Activated naive CD4-positive, alpha-beta T cell treated with anti-CD3 and anti-CD28 coated beads, Interleukin-2, amount 50 U/mL, for 24 hours (primary cell): ENCODE measurements around the gene FOXP1.
"Not testable (repeated sequence)": the region's sequence is repeated elsewhere in the genome, so short reads cannot be mapped to it uniquely, and the experiment has no call there.

Experiments
- H3K27ac Mint-ChIP-seq: one replicate; pipeline ENCODE4 v1.8.0; 2021; ENCODE audit warnings: mild to moderate bottlenecking, mixed read lengths
- H3K27me3 Mint-ChIP-seq: one replicate; pipeline ENCODE4 v1.8.0; 2021; ENCODE audit warnings: mixed read lengths
- H3K36me3 Mint-ChIP-seq: one replicate; pipeline ENCODE4 v1.8.0; 2021; ENCODE audit warnings: mixed read lengths
- H3K4me1 Mint-ChIP-seq: one replicate; pipeline ENCODE4 v1.8.0; 2021; ENCODE audit warnings: mixed read lengths
- H3K4me3 Mint-ChIP-seq: one replicate; pipeline ENCODE4 v1.8.0; 2021; ENCODE audit warnings: mild to moderate bottlenecking, mixed read lengths
- H3K9me3 Mint-ChIP-seq: one replicate; pipeline ENCODE4 v1.8.0; 2021; ENCODE audit warnings: mixed read lengths

FOXP1 gene

DNA sequence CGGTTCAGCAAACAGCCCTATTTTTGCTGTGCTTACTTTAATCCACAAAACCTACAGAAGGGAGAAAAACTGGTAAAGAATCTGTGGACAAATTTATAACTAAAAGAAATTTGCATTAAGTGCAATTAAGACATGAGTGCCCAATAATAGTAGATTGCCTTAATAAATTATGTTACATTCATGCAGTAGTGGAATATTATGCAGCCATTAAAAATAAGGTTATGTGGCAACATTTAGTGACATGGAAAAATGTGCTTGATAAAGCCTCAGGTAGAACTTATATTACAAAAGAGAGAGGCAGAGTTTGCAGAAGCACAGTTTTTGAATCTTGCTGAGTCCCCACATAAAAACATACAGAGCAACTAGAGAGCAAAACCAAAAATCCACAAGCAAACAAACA, 253.0 kb downstream of the FOXP1 start:
- no peaks in the 10 kb centered on the region for H3K9me3 Mint-ChIP-seq
- no peaks in the 10 kb centered on the region for H3K27me3 Mint-ChIP-seq
- H3K4me3 Mint-ChIP-seq, result no peak overlapping the region
- H3K4me1 Mint-ChIP-seq, result peaks cover 50% of the 10 kb centered on the region
- H3K36me3 Mint-ChIP-seq, result peaks cover 45% of the 10 kb centered on the region
- no peak overlapping the region for H3K27ac Mint-ChIP-seq

DNA sequence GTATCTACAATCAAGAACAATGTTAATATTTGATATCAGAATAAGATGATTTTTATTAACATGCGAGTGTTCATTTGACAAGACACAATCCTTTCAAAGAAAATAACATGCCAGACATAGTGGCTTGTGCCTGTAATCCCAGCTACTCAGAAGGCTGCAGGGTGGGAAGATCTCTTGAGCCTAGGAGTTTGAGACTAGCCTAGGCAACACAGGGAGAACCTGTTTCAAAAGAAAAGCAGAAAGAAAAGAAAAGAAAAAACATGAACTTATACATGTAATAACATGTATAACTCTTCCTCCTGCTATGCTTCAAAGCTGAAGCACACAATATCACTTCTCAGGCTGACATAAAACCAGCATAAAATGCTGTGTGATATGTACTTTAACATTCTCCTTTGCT, 253.7 kb downstream of the FOXP1 start:
- Mint-ChIP-seq H3K36me3 (peaks cover 45% of the 10 kb centered on the region), H3K4me3 (no peak overlapping the region), H3K27ac (peak overlapping the region; percentile 59), H3K9me3 (no peaks in the 10 kb centered on the region), H3K27me3 (no peaks in the 10 kb centered on the region), H3K4me1 (peaks cover 46% of the 10 kb centered on the region)

DNA sequence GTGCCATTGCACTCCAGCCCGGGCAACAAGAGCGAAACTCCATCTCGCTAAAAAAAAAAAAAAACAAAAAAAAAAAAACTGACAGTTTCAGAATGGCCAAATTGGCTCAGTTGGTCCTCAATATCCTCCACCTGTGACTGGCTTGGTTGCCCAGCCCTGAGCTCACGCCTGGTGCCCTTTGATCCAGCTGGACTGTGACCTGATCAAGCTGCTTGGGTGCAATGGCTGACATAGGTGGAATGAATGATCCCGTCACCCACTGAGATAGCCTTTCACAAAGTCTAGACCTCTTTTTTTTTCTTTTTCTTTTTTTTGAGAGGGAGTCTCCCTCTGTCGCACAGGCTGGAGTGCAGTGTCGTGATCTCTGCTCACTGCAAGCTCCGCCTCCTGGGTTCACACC, 254.6 kb downstream of the FOXP1 start:
- Mint-ChIP-seq H3K36me3 (peaks cover 41% of the 10 kb centered on the region), H3K27ac (no peak overlapping the region), H3K4me3 (no peak overlapping the region), H3K4me1 (peaks cover 38% of the 10 kb centered on the region), H3K9me3 (no peaks in the 10 kb centered on the region), H3K27me3 (no peaks in the 10 kb centered on the region)

DNA sequence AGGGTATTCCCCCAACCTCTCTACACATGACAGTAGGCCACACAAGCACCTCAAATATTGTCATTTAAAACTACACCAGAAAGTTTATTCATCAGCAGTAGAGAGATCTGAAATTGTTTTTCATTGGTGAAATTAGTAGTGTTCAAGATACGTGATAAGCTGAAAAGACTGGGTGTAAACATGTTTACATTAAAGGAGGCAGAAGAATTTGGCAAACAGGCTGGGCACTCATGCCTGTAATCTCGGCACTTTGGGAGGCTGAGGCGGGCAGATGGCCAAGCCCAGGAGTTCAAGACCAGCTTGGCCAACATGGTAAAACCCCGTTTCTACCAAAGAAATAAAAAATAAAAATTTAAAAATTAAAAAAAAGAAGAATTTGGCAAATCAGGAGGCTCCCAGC, 255.6 kb downstream of the FOXP1 start:
- Mint-ChIP-seq H3K27ac (peak overlapping the region; percentile 70), H3K4me3 (no peak overlapping the region), H3K36me3 (peaks cover 37% of the 10 kb centered on the region), H3K9me3 (no peaks in the 10 kb centered on the region), H3K27me3 (no peaks in the 10 kb centered on the region), H3K4me1 (peaks cover 41% of the 10 kb centered on the region)

DNA sequence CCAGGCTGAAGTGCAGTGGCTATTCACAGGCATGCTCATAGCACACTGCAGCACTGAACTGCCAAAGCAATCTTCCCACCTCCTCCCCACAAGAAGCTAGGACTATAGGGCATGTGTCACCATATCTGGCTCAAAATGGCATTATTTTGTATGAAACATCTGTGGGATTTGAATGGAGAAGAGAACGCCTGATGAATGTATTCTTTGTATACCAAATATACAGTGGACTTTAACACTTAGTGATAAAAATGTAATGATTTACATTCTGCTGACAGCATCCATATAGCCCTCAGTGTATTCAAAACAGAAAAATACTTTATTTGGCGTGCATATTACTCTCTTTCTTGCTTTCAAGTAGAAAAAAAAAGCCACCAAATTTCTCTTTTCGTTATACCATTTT, 257.8 kb downstream of the FOXP1 start:
- Mint-ChIP-seq H3K27me3 (no peaks in the 10 kb centered on the region), H3K27ac (no peak overlapping the region), H3K36me3 (peaks cover 27% of the 10 kb centered on the region), H3K9me3 (no peaks in the 10 kb centered on the region), H3K4me3 (no peak overlapping the region), H3K4me1 (peaks cover 41% of the 10 kb centered on the region)

DNA sequence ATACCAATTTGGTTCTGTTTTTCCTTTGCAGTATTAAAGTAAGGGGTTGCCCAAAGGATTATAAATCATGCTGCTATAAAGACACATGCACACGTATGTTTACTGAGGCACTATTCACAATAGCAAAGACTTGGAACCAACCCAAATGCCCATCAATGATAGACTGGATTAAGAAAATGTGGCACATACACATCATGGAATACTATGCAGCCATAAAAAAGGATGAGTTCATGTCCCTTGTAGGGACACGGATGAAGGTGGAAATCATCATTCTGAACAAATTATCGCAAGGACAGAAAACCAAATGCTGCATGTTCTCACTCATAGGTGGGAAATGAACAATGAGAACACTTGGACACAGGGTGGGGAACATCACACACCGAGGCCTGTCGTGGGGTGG, 259.3 kb downstream of the FOXP1 start:
- H3K27me3 Mint-ChIP-seq, H3K4me3 Mint-ChIP-seq, H3K9me3 Mint-ChIP-seq: not testable (repeated sequence)
- Mint-ChIP-seq H3K36me3 (peaks cover 19% of the 10 kb centered on the region), H3K4me1 (peaks cover 31% of the 10 kb centered on the region), H3K27ac (peak overlapping the region; percentile 56)

DNA sequence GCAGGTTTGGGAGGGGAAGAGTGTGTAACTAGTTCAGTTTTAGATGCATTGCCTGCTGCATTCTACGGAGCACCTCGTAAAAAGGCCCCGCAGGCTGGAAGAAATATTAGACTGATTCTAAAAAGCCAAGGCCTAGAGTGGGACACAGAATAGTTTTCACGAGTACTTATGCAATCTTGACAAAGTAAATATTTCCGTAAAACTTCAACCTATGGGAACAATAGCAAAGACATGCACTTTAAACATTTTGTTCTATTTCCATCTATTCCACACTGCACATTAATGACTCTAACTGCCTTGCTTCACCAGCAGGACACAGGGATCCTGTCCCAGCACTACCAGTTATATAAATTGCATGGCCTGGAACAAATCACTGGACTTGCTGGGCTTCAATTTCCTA, 260.0 kb downstream of the FOXP1 start:
- Mint-ChIP-seq H3K27me3 (no peaks in the 10 kb centered on the region), H3K36me3 (peaks cover 16% of the 10 kb centered on the region), H3K9me3 (no peaks in the 10 kb centered on the region), H3K4me1 (peaks cover 31% of the 10 kb centered on the region), H3K27ac (peak overlapping the region; percentile 25), H3K4me3 (no peak overlapping the region)

DNA sequence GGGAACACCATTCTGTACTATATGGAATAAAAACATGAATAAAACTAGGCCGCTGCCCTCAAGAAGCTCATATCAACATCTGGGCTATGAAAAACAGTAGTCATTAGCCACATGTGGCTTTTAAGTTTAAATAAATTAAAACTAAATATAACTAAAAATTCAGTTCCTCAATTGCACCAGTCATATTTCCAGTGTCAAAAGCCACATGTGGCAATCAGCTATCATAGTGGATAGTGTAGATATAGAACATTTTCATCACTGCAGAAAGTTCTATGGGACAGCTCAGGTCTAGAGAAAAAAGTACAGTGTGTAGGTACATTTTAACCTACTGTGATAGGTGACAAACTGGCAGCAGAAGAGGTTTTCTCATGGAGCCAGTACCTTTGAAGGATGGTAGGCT, 261.4 kb downstream of the FOXP1 start:
- Mint-ChIP-seq H3K27me3 (no peaks in the 10 kb centered on the region), H3K27ac (peak overlapping the region; percentile 57), H3K4me1 (peaks cover 24% of the 10 kb centered on the region), H3K4me3 (no peak overlapping the region), H3K9me3 (no peaks in the 10 kb centered on the region), H3K36me3 (peaks cover 12% of the 10 kb centered on the region)

DNA sequence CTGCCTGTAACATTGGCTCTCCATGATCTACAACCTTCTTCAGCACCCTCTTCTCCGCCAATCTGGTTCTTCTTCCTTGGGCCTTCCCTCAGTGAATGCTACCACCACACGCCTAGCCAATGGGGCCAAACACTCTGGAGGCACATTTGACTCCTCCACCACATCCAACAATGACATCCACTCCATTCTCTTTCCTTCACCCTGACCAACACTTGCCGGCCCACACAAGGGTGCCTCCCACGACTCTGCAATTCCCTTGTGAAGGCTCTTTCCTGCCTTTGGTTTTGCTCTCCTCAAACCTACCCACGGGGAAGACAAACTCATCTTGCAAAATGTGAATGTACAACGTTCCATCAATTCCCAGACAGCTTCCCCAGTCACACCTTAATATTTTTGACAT, 263.8 kb downstream of the FOXP1 start:
- H3K9me3 Mint-ChIP-seq, result no peaks in the 10 kb centered on the region

DNA sequence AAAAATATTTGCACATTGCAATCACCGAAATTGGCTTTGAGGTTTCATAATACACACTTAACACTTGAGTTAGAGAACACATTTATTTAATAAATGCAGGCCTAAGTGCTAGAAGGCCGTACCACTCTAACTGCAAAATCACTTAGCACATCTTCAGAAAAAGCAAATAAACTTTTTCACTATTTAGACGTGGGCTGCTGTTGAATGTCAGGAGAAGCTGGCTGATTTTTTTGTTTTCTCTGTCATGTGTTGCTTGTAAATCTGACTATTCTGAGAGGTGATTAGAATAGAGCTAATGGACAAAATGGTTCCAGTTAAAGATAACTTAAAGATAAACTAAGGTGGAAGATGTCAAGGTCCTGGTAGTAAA, 265.1 kb downstream of the FOXP1 start:
- Mint-ChIP-seq H3K4me3 (no peak overlapping the region), H3K27me3 (no peaks in the 10 kb centered on the region), H3K4me1 (peaks cover 30% of the 10 kb centered on the region), H3K9me3 (no peaks in the 10 kb centered on the region), H3K27ac (no peak overlapping the region), H3K36me3 (peaks cover 3% of the 10 kb centered on the region)

More for the DNA sequence above, 263.8 kb downstream of the FOXP1 start:
- no peaks in the 10 kb centered on the region for H3K27me3 Mint-ChIP-seq
- peaks cover 30% of the 10 kb centered on the region for H3K4me1 Mint-ChIP-seq
- no peak overlapping the region for H3K4me3 Mint-ChIP-seq
- no peak overlapping the region for H3K27ac Mint-ChIP-seq
- H3K36me3 Mint-ChIP-seq, result peaks cover 3% of the 10 kb centered on the region

DNA sequence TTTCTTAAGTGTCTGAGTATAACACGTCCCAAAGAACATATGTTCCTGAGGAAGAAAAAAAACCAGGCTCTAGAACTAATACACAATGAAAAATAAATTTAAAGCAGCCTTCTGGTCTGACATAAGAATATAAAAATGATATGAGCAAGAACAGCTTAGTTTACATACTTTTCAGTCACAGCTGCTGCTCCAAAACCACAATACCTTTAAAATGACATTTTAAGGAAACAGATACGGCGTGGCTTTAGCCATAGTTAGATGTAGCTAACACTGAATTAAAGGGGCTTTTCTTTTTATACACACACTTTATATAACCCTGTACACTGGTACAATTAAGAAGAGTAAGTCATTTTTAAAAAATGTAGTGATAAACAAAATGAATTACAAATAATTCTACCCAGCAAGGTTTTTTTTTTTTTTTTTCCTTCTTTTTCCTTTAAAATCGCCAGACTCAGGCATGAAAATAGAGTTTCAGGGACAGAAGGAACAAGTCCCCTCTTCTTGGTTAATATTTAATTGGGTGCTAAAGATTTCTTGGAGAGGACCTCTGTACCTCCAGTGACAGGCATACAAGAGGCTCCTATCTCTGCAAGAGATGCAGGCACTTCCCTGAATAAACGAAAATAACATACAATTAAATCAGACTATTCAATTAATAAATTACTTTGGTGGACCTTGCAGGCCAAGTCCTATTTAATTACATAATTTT, 265.6 kb downstream of the FOXP1 start:
- peaks cover 25% of the 10 kb centered on the region for H3K4me1 Mint-ChIP-seq
- H3K36me3 Mint-ChIP-seq, result peaks cover 1% of the 10 kb centered on the region
- H3K9me3 Mint-ChIP-seq, result no peaks in the 10 kb centered on the region
- H3K27me3 Mint-ChIP-seq, result no peaks in the 10 kb centered on the region
- H3K27ac Mint-ChIP-seq, result peak overlapping the region; percentile 90
- H3K4me3 Mint-ChIP-seq, result peak overlapping the region; percentile 38

DNA sequence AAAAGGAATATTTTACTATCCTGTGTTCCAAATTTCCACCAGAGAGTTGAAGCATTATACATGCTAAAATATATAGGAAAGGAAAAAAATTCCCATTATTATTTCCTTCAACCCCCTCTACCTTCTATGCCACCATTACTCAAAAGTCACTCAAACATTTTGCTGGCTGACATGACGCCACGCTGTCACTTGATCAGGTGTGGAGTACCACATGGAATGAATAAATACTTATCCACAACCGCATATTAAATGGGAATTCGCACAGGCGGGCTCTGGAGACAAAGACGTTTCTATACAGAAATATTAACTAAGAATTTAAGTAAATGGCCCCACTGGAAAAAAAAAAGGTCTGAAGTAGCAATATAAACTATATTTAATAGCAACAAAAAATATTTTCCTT, 266.4 kb downstream of the FOXP1 start:
- Mint-ChIP-seq H3K4me3 (no peak overlapping the region), H3K27ac (peak overlapping the region; percentile 90)

DNA sequence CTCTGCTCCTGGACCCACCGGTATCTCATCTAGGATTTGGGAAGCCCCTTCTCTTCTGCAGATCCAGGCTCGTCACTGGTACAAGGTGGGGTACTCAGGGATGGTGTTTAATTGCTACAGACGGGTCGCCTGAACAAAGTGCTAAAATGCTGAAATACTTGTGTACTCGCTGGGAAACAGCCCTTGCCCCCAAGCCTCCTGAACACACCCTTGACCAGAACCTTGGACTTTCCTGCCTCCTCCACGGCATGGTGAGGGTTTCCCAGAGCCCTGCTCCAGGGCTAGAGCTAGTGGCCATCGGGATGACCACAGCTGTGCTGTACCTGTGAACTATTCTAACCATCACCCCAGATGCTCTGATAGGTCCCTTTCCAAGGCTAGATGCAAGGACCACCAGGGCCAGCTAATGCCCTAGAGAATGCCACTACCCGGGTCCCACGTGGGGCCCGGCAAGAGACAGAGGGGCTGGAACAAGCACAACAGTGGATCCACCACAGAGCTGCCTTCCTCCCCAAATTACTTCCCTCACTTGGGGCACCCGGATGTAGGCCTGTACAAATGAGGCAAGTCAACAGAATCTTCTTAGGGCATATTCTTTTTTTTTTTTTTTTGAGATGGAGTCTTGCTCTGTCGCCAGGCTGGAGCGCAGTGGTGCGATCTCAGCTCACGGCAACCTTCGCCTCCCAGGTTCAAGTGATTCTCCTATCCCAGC, 267.3 kb downstream of the FOXP1 start:
- Mint-ChIP-seq H3K27ac (peak overlapping the region; percentile 81), H3K4me3 (no peak overlapping the region), H3K27me3 (no peaks in the 10 kb centered on the region), H3K4me1 (peaks cover 34% of the 10 kb centered on the region), H3K36me3 (peaks cover 5% of the 10 kb centered on the region), H3K9me3 (no peaks in the 10 kb centered on the region)

More for the DNA sequence above, 266.4 kb downstream of the FOXP1 start:
- peaks cover 1% of the 10 kb centered on the region for H3K36me3 Mint-ChIP-seq
- H3K4me1 Mint-ChIP-seq, result peaks cover 26% of the 10 kb centered on the region
- H3K27me3 Mint-ChIP-seq, result no peaks in the 10 kb centered on the region
- no peaks in the 10 kb centered on the region for H3K9me3 Mint-ChIP-seq

DNA sequence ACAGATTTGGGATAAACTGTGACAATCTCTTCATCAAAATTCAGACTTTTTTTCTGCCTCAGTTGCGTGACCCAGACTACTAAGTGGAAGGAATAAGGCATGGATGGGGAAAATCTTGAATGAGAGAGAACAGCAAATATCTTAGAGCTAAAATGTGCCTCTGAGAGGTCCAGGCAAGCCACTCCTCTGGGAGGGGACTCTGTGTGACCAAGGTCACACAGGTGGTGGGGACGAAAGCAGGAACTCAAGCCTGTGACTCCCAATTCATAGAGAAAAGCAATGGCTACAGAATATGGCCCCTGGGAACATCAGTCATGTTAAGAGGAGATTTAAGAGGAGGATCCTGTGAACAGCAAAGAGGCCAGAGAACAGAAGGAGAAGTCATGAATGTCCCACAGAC, 268.1 kb downstream of the FOXP1 start:
- peaks cover 5% of the 10 kb centered on the region for H3K36me3 Mint-ChIP-seq
- H3K4me3 Mint-ChIP-seq, result no peak overlapping the region
- peaks cover 41% of the 10 kb centered on the region for H3K4me1 Mint-ChIP-seq
- H3K27me3 Mint-ChIP-seq, result no peaks in the 10 kb centered on the region
- peak overlapping the region; percentile 81 for H3K27ac Mint-ChIP-seq
- H3K9me3 Mint-ChIP-seq, result no peaks in the 10 kb centered on the region

DNA sequence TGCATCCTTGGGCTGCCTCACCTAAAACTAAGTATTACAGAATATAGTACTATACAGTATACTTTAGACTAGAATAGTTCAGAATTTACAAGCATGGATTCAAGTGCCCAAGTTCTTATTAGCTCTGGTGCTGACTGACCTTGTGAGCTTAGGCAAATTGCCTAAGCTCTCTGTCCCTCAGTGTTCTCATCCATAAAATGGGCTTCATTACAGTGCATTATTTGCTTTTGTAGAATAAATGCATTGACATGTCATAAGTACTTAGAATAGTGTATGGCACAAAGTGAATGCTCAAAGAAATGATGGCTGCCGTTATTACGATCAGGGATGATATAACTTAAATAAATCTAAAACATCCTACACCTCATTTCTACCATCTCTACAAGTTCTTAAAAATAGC, 269.7 kb downstream of the FOXP1 start:
- no peaks in the 10 kb centered on the region for H3K9me3 Mint-ChIP-seq
- H3K27ac Mint-ChIP-seq, result peak overlapping the region; percentile 51
- H3K4me1 Mint-ChIP-seq, result peaks cover 57% of the 10 kb centered on the region
- no peak overlapping the region for H3K4me3 Mint-ChIP-seq
- H3K36me3 Mint-ChIP-seq, result peaks cover 5% of the 10 kb centered on the region
- no peaks in the 10 kb centered on the region for H3K27me3 Mint-ChIP-seq

DNA sequence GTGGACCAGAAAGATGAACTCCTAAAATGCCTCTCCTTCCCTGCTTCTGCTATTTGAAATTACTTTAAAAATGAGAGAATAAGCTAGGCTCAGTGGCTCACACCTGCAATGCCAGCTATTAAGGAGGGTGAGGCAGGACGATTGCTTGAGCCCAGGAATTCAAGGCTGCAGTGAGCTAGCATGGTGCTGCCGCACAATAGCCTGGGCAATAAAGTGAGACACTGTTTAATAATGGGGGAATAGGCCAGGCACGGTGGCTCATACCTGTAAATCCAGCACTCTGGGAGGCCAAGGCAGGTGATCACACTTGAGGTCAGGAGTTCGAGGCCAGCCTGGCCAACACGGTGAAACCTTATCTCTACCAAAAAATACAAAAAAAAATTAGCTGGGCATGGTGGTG, 271.1 kb downstream of the FOXP1 start:
- Mint-ChIP-seq H3K4me3 (no peak overlapping the region), H3K4me1 (peaks cover 71% of the 10 kb centered on the region), H3K27ac (peak overlapping the region; percentile 38), H3K36me3 (peaks cover 5% of the 10 kb centered on the region), H3K9me3 (no peaks in the 10 kb centered on the region), H3K27me3 (no peaks in the 10 kb centered on the region)
